ENCODE measurements around the gene LYRM2.

The LYRM2 gene

DNA sequence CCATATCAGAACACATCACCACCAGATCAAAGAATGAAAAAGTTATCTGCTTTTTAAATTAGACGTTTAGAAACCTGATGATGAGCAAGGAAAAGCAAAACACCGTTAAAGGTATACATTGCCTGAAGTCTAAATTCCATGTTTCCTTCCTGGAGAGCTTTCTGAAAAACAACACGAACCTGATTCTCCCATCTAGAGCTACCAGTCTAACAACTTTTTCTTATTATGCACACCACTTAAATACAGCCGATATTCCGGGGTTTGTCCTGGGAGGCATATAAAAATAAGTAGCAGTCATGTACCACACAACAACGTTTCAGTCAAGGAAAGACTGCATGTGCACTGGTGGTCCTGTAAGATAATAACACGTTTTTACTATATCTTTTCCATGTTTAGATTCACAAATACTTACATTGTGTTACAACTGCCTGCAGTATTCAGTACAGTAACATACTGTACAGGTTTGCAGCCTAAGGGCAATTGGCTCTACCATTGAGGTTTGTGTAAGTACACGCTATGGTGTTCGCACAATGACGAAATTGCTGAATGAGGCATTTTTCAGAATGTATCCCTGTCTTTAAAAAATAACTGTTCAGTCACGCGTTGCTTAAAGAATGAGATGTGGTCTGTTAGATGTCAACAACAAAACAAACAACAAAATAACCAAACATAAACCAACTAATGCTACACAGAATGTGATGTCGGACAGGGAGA, 19.1 kb upstream of the LYRM2 start:
- Histone ChIP-seq H2AK5ac (ENCODE audit: low read depth, low read length) (no peak overlapping the region), H2AFZ (ENCODE audit: low read length) (no peak overlapping the region), H3K4ac (ENCODE audit: low read length) (no peak overlapping the region), H3K4me2 (ENCODE audit: insufficient read depth, low read length, poor library complexity, severe bottlenecking) (no peak overlapping the region), H2BK15ac (ENCODE audit: low read length) (no peak overlapping the region), H3K4me1 (ENCODE audit: control insufficient read depth in 2 of 2, insufficient read depth in 1 of 2, low read depth in 1 of 2, low read length in 2 of 2) (no peaks in the 10 kb centered on the region), H3K27ac (replicated peaks; ENCODE audit: low read length) (no peak overlapping the region), H2BK120ac (ENCODE audit: low read depth, low read length) (no peak overlapping the region), H3K9ac (ENCODE audit: low read depth, low read length, poor library complexity) (no peak overlapping the region), H4K8ac (ENCODE audit: low read depth, low read length) (no peak overlapping the region), H3K4me3 (ENCODE audit: low read length in 2 of 2) (no peak overlapping the region), H3K79me1 (ENCODE audit: low read depth, low read length) (no peaks in the 10 kb centered on the region), H3K14ac (ENCODE audit: low read length) (no peak overlapping the region), H2BK5ac (ENCODE audit: low read length) (no peak overlapping the region), H2BK12ac (ENCODE audit: low read length) (no peak overlapping the region), H3K36me3 (replicated peaks in 1 of 2; ENCODE audit: control insufficient read depth in 2 of 2, insufficient read depth in 2 of 2, low read length in 2 of 2) (peaks cover 29 to 96% of the 10 kb centered on the region in 2 donors), H3K9me3 (replicated peaks in 1 of 2; ENCODE audit: control insufficient read depth in 2 of 2, insufficient read depth in 1 of 2, low read depth in 1 of 2, low read length in 2 of 2) (no peaks in the 10 kb centered on the region), H3K27me3 (ENCODE audit: control insufficient read depth in 3 of 3, insufficient read depth in 3 of 3, low read depth in 1 of 3, low read length in 3 of 3) (no peaks in the 10 kb centered on the region), H3K23ac (ENCODE audit: low read depth, low read length, poor library complexity) (no peak overlapping the region), H3K18ac (ENCODE audit: low read length) (no peak overlapping the region), H4K91ac (ENCODE audit: low read depth, low read length, poor library complexity) (no peak overlapping the region)
- no CpG with 5 or more reads among the region's 13 CpGs for WGBS, 2 donors (ENCODE audit: extremely low coverage in 2 of 2, insufficient read length in 2 of 2, insufficient replicate concordance in 1 of 2)
- no peak for DNase-seq (ENCODE audit: low spot score)

- no CpG with 5 or more reads among the region's 2 CpGs for WGBS, 2 donors (ENCODE audit: extremely low coverage in 2 of 2, insufficient read length in 2 of 2, insufficient replicate concordance in 1 of 2)
- H3K79me1 ChIP-seq (ENCODE audit: low read depth, low read length): no peaks in the 10 kb centered on the region
- H3K36me3 ChIP-seq (replicated peaks in 1 of 2; ENCODE audit: control insufficient read depth in 2 of 2, insufficient read depth in 2 of 2, low read length in 2 of 2): peaks cover 26 to 92% of the 10 kb centered on the region in 2 donors
Observed at GRCh38 chr6:89655122-89655521, 16.6 kb upstream of the LYRM2 start.

DNA sequence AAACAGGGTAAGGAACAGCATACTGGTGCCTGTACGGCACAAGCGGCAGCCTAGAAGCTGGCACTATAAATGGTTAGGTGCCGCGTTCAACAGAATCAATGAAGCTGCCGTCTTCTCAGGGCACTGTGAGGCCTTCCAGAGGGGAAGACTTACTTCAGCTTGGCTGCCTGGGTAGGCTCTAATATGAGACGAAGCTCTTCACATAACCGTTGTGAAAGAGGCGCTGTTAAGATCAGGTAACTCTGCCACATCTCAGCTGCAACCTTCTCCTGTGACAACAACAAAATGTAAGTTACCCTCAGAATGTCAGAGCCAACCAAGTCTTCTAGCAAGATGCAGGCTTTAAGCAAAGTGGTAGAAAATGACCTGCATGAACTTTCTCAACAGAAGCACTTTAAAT, 12.0 kb upstream of the LYRM2 start:
- Histone ChIP-seq H2BK12ac (ENCODE audit: low read length) (no peak overlapping the region), H3K27me3 (ENCODE audit: control insufficient read depth in 3 of 3, insufficient read depth in 3 of 3, low read depth in 1 of 3, low read length in 3 of 3) (no peaks in the 10 kb centered on the region), H3K18ac (ENCODE audit: low read length) (no peak overlapping the region), H2AK5ac (ENCODE audit: low read depth, low read length) (no peak overlapping the region), H3K23ac (ENCODE audit: low read depth, low read length, poor library complexity) (no peak overlapping the region), H4K8ac (ENCODE audit: low read depth, low read length) (no peak overlapping the region), H3K9ac (ENCODE audit: low read depth, low read length, poor library complexity) (no peak overlapping the region), H3K36me3 (replicated peaks in 1 of 2; ENCODE audit: control insufficient read depth in 2 of 2, insufficient read depth in 2 of 2, low read length in 2 of 2) (peaks cover 26 to 95% of the 10 kb centered on the region in 2 donors), H4K91ac (ENCODE audit: low read depth, low read length, poor library complexity) (no peak overlapping the region), H2BK15ac (ENCODE audit: low read length) (no peak overlapping the region), H2BK120ac (ENCODE audit: low read depth, low read length) (no peak overlapping the region), H3K79me1 (ENCODE audit: low read depth, low read length) (no peaks in the 10 kb centered on the region), H2AFZ (ENCODE audit: low read length) (no peak overlapping the region), H3K4me3 (ENCODE audit: low read length in 2 of 2) (no peak overlapping the region), H3K4me1 (ENCODE audit: control insufficient read depth in 2 of 2, insufficient read depth in 1 of 2, low read depth in 1 of 2, low read length in 2 of 2) (no peaks in the 10 kb centered on the region), H3K4me2 (ENCODE audit: insufficient read depth, low read length, poor library complexity, severe bottlenecking) (no peak overlapping the region), H3K4ac (ENCODE audit: low read length) (no peak overlapping the region), H3K27ac (replicated peaks; ENCODE audit: low read length) (no peak overlapping the region), H3K9me3 (replicated peaks in 1 of 2; ENCODE audit: control insufficient read depth in 2 of 2, insufficient read depth in 1 of 2, low read depth in 1 of 2, low read length in 2 of 2) (no peaks in the 10 kb centered on the region), H2BK5ac (ENCODE audit: low read length) (no peak overlapping the region), H3K14ac (ENCODE audit: low read length) (no peak overlapping the region)
- DNase-seq (ENCODE audit: low spot score): no peak
- no CpG with 5 or more reads among the region's 8 CpGs for WGBS, 2 donors (ENCODE audit: extremely low coverage in 2 of 2, insufficient read length in 2 of 2, insufficient replicate concordance in 1 of 2)

More at GRCh38 chr6:89655122-89655521, 16.6 kb upstream of the LYRM2 start:
- Histone ChIP-seq H4K8ac (ENCODE audit: low read depth, low read length) (no peak overlapping the region), H2BK12ac (ENCODE audit: low read length) (no peak overlapping the region), H3K23ac (ENCODE audit: low read depth, low read length, poor library complexity) (no peak overlapping the region), H3K18ac (ENCODE audit: low read length) (no peak overlapping the region), H3K4ac (ENCODE audit: low read length) (no peak overlapping the region), H3K4me2 (ENCODE audit: insufficient read depth, low read length, poor library complexity, severe bottlenecking) (no peak overlapping the region), H2BK15ac (ENCODE audit: low read length) (no peak overlapping the region), H3K4me1 (ENCODE audit: control insufficient read depth in 2 of 2, insufficient read depth in 1 of 2, low read depth in 1 of 2, low read length in 2 of 2) (no peaks in the 10 kb centered on the region), H3K9me3 (replicated peaks in 1 of 2; ENCODE audit: control insufficient read depth in 2 of 2, insufficient read depth in 1 of 2, low read depth in 1 of 2, low read length in 2 of 2) (no peaks in the 10 kb centered on the region), H2AK5ac (ENCODE audit: low read depth, low read length) (no peak overlapping the region), H3K27ac (replicated peaks; ENCODE audit: low read length) (no peak overlapping the region), H3K14ac (ENCODE audit: low read length) (no peak overlapping the region), H4K91ac (ENCODE audit: low read depth, low read length, poor library complexity) (no peak overlapping the region), H3K4me3 (ENCODE audit: low read length in 2 of 2) (no peak overlapping the region), H2BK120ac (ENCODE audit: low read depth, low read length) (no peak overlapping the region), H2AFZ (ENCODE audit: low read length) (no peak overlapping the region), H2BK5ac (ENCODE audit: low read length) (no peak overlapping the region), H3K27me3 (ENCODE audit: control insufficient read depth in 3 of 3, insufficient read depth in 3 of 3, low read depth in 1 of 3, low read length in 3 of 3) (no peaks in the 10 kb centered on the region), H3K9ac (ENCODE audit: low read depth, low read length, poor library complexity) (no peak overlapping the region)
- DNase-seq (ENCODE audit: low spot score): no peak

DNA sequence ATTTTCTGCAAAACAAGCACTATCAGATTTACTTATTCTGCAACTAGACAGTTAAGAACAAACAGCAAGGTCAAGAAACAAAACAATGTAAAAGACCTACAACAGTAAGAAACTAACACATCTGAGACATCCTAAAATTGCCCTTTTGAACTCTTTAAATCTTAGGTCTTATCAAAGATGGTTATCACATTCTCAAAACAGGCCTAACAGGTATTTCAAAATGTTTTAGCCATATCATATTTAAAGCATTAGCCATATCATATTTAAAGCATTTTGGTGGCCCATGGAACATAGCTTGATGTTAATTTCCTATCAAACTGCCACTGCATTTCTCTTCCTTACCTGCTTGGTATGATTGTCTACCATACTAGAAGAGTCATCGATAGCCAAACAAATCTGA, 11.1 kb upstream of the LYRM2 start:
- no peak overlapping the region for H2AFZ ChIP-seq (ENCODE audit: low read length)
- no peak for DNase-seq (ENCODE audit: low spot score)
- H3K9ac ChIP-seq (ENCODE audit: low read depth, low read length, poor library complexity): no peak overlapping the region
- no peak overlapping the region for H3K27ac ChIP-seq (replicated peaks; ENCODE audit: low read length)
- H2BK5ac ChIP-seq (ENCODE audit: low read length): no peak overlapping the region
- no peak overlapping the region for H2BK15ac ChIP-seq (ENCODE audit: low read length)
- H3K23ac ChIP-seq (ENCODE audit: low read depth, low read length, poor library complexity): no peak overlapping the region
- H2BK12ac ChIP-seq (ENCODE audit: low read length): no peak overlapping the region
- no peak overlapping the region for H3K14ac ChIP-seq (ENCODE audit: low read length)
- no peaks in the 10 kb centered on the region for H3K4me1 ChIP-seq (ENCODE audit: control insufficient read depth in 2 of 2, insufficient read depth in 1 of 2, low read depth in 1 of 2, low read length in 2 of 2)
- no peak overlapping the region for H4K8ac ChIP-seq (ENCODE audit: low read depth, low read length)
- H3K4ac ChIP-seq (ENCODE audit: low read length): no peak overlapping the region
- no CpG with 5 or more reads among the region's 1 CpG for WGBS, 2 donors (ENCODE audit: extremely low coverage in 2 of 2, insufficient read length in 2 of 2, insufficient replicate concordance in 1 of 2)
- H3K36me3 ChIP-seq (replicated peaks in 1 of 2; ENCODE audit: control insufficient read depth in 2 of 2, insufficient read depth in 2 of 2, low read length in 2 of 2): peaks cover 25 to 96% of the 10 kb centered on the region in 2 donors
- H2AK5ac ChIP-seq (ENCODE audit: low read depth, low read length): no peak overlapping the region
- no peak overlapping the region for H3K18ac ChIP-seq (ENCODE audit: low read length)
- no peaks in the 10 kb centered on the region for H3K9me3 ChIP-seq (replicated peaks in 1 of 2; ENCODE audit: control insufficient read depth in 2 of 2, insufficient read depth in 1 of 2, low read depth in 1 of 2, low read length in 2 of 2)
- no peaks in the 10 kb centered on the region for H3K27me3 ChIP-seq (ENCODE audit: control insufficient read depth in 3 of 3, insufficient read depth in 3 of 3, low read depth in 1 of 3, low read length in 3 of 3)
- H4K91ac ChIP-seq (ENCODE audit: low read depth, low read length, poor library complexity): no peak overlapping the region
- H3K4me3 ChIP-seq (ENCODE audit: low read length in 2 of 2): no peak overlapping the region
- no peak overlapping the region for H2BK120ac ChIP-seq (ENCODE audit: low read depth, low read length)
- H3K4me2 ChIP-seq (ENCODE audit: insufficient read depth, low read length, poor library complexity, severe bottlenecking): no peak overlapping the region
- H3K79me1 ChIP-seq (ENCODE audit: low read depth, low read length): no peaks in the 10 kb centered on the region
